GM23248 (cell line): Measurements from ENCODE around the gene UNC93A.

Experiments used
- EZH2 ChIP-seq: fragments of 200-600 bp; sonication (generic); IDR thresholded peaks from 2 replicates; pipeline ENCODE4 v1.6.1; 2018; ENCODE audit warnings: antibody characterized with exemption, mild to moderate bottlenecking; ENCODE audit not compliant: insufficient read depth, poor library complexity, severe bottlenecking
- EZH2phosphoT487 ChIP-seq: fragments of 200-600 bp; sonication (generic); IDR thresholded peaks from 2 replicates; pipeline ENCODE4 v1.6.1; 2018; ENCODE audit warnings: antibody characterized with exemption, moderate library complexity, mild to moderate bottlenecking, low read depth; ENCODE audit not compliant: insufficient read depth

DNA sequence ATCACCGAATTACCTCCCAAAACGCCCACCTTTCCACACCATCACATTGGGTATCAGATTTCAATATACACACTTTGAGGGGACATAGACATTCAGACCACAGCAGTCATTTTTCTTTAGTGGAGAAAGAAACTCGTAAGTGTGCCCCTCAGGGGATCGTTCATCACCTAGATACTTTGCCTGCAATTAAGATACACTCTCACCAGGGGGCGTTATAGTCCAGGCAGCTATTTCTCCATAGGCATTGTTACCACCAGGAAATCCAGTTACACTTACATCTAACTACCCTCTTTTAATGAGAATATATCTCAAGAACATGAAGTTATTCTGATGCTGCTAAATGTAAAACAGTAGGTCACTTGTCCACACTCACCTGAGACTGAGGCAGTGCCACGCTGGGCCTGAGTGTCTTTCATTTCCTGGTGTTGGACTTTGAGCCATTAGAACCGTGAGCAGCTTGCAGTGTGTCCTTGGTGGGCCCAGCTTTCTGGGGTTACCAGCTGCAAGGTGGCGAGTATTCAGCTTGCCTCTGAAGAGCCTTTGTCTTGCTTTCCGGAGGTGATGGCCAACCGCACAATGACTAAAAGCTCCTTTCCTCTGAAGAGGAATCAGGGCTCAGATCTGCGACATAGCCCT, 35.1 kb upstream of the UNC93A start:
- no peak for TF ChIP-seq EZH2
- TF ChIP-seq EZH2phosphoT487 = no peak
